HEK293 (cell line): ENCODE data around the gene PIP5K1B.

Experiments
- CTCF ChIP-seq: fragments of 450-650 bp; formaldehyde crosslinking; IDR thresholded peaks from 2 replicates; pipeline ENCODE4 v1.5.1; 2016; ENCODE audit warnings: missing biosample characterization, missing genetic modification characterization
- GLI4 ChIP-seq: fragments of 450-650 bp; formaldehyde crosslinking; IDR thresholded peaks from 2 replicates; pipeline ENCODE4 v1.5.1; 2016; ENCODE audit warnings: missing biosample characterization, missing genetic modification characterization
- KLF1 ChIP-seq: fragments of 450-650 bp; formaldehyde crosslinking; IDR thresholded peaks from 2 replicates; pipeline ENCODE4 v1.5.1; 2016; ENCODE audit warnings: missing biosample characterization, missing genetic modification characterization
- PRDM4 ChIP-seq: fragments of 450-650 bp; formaldehyde crosslinking; IDR thresholded peaks from 2 replicates; pipeline ENCODE4 v1.5.1; 2017; ENCODE audit warnings: missing biosample characterization, missing genetic modification characterization
- SP7 ChIP-seq: fragments of 450-650 bp; formaldehyde crosslinking; IDR thresholded peaks from 2 replicates; pipeline ENCODE4 v1.5.1; 2016; ENCODE audit warnings: missing biosample characterization, missing genetic modification characterization
- ZBTB48 ChIP-seq: fragments of 450-650 bp; formaldehyde crosslinking; IDR thresholded peaks from 2 replicates; pipeline ENCODE4 v1.5.1; 2016; ENCODE audit warnings: missing biosample characterization, missing genetic modification characterization
- ZNF211 ChIP-seq: fragments of 450-650 bp; formaldehyde crosslinking; IDR thresholded peaks from 2 replicates; pipeline ENCODE4 v1.5.1; 2016; ENCODE audit warnings: low read depth, missing biosample characterization, missing genetic modification characterization
- ZNF292 ChIP-seq: fragments of 450-650 bp; formaldehyde crosslinking; IDR thresholded peaks from 2 replicates; pipeline ENCODE4 v1.5.1; 2016; ENCODE audit warnings: low read depth, missing biosample characterization, missing genetic modification characterization, borderline replicate concordance
- ZNF423 ChIP-seq: fragments of 450-650 bp; formaldehyde crosslinking; IDR thresholded peaks from 2 replicates; pipeline ENCODE4 v1.5.1; 2016; ENCODE audit warnings: missing biosample characterization, missing genetic modification characterization
- TF ChIP-seq, protein P1 (sequence below): sonication (generic); formaldehyde crosslinking; IDR thresholded peaks from 2 replicates; pipeline ENCODE4 v1.8.1; 2022; ENCODE audit warnings: mild to moderate bottlenecking, moderate library complexity, missing genetic modification reagents

GRCh38 chr9:68927165-68927564 lies 222.1 kb downstream of the PIP5K1B start:
- TF ChIP-seq KLF1 (tag by site-specific recombination): no peak
- no peak for TF ChIP-seq GLI4 (tag by site-specific recombination)
- TF ChIP-seq PRDM4: no peak
- no peak for TF ChIP-seq ZNF423 (tag by site-specific recombination)
- no peak for TF ChIP-seq SP7
- TF ChIP-seq ZBTB48 (tag by site-specific recombination): no peak
- TF ChIP-seq CTCF (tag by site-specific recombination): no peak
- TF ChIP-seq ZNF211 (tag by site-specific recombination): no peak
- TF ChIP-seq, protein P1, sequence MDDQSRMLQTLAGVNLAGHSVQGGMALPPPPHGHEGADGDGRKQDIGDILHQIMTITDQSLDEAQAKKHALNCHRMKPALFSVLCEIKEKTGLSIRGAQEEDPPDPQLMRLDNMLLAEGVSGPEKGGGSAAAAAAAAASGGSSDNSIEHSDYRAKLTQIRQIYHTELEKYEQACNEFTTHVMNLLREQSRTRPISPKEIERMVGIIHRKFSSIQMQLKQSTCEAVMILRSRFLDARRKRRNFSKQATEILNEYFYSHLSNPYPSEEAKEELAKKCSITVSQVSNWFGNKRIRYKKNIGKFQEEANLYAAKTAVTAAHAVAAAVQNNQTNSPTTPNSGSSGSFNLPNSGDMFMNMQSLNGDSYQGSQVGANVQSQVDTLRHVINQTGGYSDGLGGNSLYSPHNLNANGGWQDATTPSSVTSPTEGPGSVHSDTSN: no peak
- no peak for TF ChIP-seq ZNF292 (tag by site-specific recombination)
